Stimulated activated naive CD8-positive, alpha-beta T cell treated with anti-CD3 and anti-CD28 coated beads, Interleukin-15, Interleukin-2, amounts not matched to agents 100 ng/mL and 50 ng/mL, for 24 hours (primary cell): ENCODE measurements around the gene FLII.

Experiments used
- H3K27ac Mint-ChIP-seq: one replicate; pipeline ENCODE4 v1.8.0; 2021; ENCODE audit warnings: mild to moderate bottlenecking, mixed read lengths
- H3K27me3 Mint-ChIP-seq: one replicate; pipeline ENCODE4 v1.8.0; 2021; ENCODE audit warnings: mixed read lengths
- H3K36me3 Mint-ChIP-seq: one replicate; pipeline ENCODE4 v1.8.0; 2021; ENCODE audit warnings: low read depth, mixed read lengths
- H3K4me1 Mint-ChIP-seq: one replicate; pipeline ENCODE4 v1.8.0; 2021; ENCODE audit warnings: low read depth, mixed read lengths
- H3K4me3 Mint-ChIP-seq: one replicate; pipeline ENCODE4 v1.8.0; 2021; ENCODE audit warnings: mild to moderate bottlenecking, mixed read lengths
- H3K9me3 Mint-ChIP-seq: one replicate; pipeline ENCODE4 v1.8.0; 2021; ENCODE audit warnings: mixed read lengths

Gene FLII

DNA sequence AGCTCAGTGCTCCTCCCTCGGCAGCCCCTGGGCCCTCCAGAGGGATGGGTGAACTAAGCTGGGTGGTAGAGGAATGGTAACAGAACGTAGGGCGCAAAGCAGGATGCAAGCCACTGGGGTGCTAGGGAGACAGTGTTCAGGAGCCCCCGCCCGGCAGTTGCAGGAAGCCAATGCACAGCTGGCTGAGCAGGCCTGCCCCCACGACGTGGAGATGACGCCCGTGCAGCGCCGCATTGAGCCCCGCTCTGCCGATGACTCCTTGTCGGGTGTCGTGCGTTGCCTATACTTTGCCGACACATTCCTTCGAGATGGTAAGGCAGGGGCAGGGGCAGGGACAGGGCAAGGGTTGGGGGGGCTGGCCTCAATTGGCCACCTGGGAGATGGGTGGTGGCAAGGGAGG, 20.2 kb downstream of the FLII start:
- peaks cover 4% of the 10 kb centered on the region for H3K36me3 Mint-ChIP-seq
- H3K9me3 Mint-ChIP-seq, result no peaks in the 10 kb centered on the region
- peaks cover 13% of the 10 kb centered on the region for H3K4me1 Mint-ChIP-seq
- H3K27me3 Mint-ChIP-seq, result no peaks in the 10 kb centered on the region
- H3K4me3 Mint-ChIP-seq, result no peak overlapping the region
- no peak overlapping the region for H3K27ac Mint-ChIP-seq

DNA sequence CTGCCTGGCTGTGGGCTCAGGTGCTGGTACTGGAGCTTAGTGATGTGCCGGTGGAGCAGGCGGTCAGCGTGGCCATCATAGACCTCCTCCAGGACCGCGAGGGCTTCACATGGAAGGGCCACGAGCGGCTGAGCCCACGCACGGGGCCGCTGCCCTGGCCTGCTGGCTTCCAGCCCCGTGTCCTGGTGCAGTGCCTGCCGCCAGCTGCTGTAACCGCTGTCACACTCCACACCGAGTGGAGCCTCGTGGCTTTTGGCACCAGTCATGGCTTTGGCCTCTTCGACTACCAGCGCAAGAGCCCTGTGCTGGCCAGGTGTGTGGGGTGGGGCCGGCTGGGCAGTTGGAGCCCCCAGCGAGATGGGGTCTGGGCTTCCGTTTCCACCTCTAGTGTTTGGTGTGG, 21.1 kb downstream of the FLII start:
- Mint-ChIP-seq H3K27ac (no peak overlapping the region), H3K4me1 (peaks cover 13% of the 10 kb centered on the region), H3K9me3 (no peaks in the 10 kb centered on the region), H3K4me3 (no peak overlapping the region), H3K27me3 (no peaks in the 10 kb centered on the region), H3K36me3 (peaks cover 4% of the 10 kb centered on the region)

DNA sequence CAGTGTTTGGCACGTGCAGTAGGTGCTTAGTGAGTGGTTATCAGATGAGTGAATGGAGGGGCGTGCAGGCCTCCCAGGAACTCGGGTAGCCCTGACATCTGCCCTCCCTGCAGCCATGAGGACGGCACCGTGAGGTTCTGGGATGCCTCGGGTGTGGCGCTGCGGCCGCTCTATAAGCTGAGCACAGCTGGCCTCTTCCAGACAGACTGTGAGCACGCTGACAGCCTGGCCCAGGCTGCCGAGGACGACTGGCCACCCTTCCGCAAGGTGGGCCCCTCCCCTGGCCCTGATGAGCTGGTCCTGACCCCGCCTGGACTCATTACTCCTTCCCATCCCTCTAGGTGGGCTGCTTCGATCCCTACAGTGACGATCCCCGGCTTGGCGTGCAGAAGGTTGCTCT, 22.0 kb downstream of the FLII start:
- Mint-ChIP-seq H3K4me1 (peaks cover 13% of the 10 kb centered on the region), H3K4me3 (no peak overlapping the region), H3K9me3 (no peaks in the 10 kb centered on the region), H3K27me3 (no peaks in the 10 kb centered on the region), H3K27ac (peak overlapping the region; percentile 82), H3K36me3 (peaks cover 4% of the 10 kb centered on the region)

GRCh38 chr17:18235743-18236256, 22.7 kb downstream of the FLII start:
- H3K36me3 Mint-ChIP-seq, result peaks cover 4% of the 10 kb centered on the region
- no peaks in the 10 kb centered on the region for H3K27me3 Mint-ChIP-seq
- no peak overlapping the region for H3K4me3 Mint-ChIP-seq
- H3K4me1 Mint-ChIP-seq, result peaks cover 13% of the 10 kb centered on the region
- H3K9me3 Mint-ChIP-seq, result no peaks in the 10 kb centered on the region
- peak overlapping the region; percentile 82 for H3K27ac Mint-ChIP-seq

GRCh38 chr17:18234853-18235380, 23.6 kb downstream of the FLII start:
- Mint-ChIP-seq H3K4me3 (no peak overlapping the region), H3K27me3 (no peaks in the 10 kb centered on the region), H3K27ac (peak overlapping the region; percentile 82), H3K9me3 (no peaks in the 10 kb centered on the region), H3K4me1 (peaks cover 13% of the 10 kb centered on the region), H3K36me3 (peaks cover 4% of the 10 kb centered on the region)

DNA sequence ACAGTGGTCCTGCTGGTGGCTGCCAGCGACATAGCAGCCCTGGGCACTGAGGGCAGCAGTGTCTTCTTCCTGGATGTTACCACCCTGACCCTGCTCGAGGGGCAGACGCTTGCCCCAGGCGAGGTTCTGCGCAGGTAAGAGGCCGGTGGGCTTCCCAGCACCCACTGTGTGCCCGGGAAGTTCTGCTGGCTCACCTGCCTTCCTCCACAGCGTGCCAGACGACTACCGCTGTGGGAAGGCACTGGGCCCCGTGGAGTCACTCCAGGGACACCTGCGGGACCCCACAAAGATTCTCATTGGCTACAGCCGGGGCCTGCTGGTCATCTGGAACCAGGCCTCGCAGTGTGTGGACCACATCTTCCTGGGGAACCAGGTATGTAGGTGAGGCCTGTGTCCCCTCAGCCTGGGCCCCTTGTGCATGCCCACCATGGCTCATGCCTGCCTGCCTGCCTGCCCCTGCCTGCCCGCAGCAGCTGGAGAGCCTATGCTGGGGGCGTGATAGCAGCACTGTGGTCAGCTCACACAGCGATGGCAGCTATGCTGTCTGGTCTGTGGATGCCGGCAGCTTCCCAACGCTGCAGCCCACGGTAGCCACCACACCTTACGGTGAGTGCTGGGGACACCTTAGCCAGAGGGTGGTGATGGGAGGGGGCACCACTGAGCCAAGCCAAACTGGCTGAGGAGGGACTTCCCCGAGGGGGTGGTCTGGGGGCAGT, 24.6 kb downstream of the FLII start:
- H3K27me3 Mint-ChIP-seq, result no peaks in the 10 kb centered on the region

DNA sequence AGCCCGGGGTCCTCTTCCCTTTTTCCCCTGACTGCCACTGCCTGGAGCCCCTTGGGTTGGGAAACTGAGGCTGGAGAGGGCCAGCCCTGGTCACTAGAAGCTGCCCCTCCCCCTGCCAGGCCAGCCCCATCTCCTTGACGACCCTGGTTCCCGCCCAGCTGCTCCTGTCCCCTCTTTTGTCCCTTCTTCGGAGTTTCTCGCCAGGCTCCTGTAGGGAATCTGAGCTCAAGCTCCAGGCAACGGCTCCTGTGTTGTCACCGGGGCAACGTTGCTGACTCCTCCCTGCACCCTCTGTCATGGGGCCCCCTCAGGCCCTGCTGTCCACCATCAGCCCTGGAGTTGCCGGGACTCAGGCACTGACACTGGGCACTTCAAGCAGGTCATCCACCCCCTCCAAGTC, 27.4 kb downstream of the FLII start:
- Mint-ChIP-seq H3K36me3 (no peaks in the 10 kb centered on the region), H3K27ac (no peak overlapping the region), H3K9me3 (no peaks in the 10 kb centered on the region), H3K27me3 (no peaks in the 10 kb centered on the region), H3K4me3 (no peak overlapping the region), H3K4me1 (peaks cover 23% of the 10 kb centered on the region)

More for the DNA sequence above, 24.6 kb downstream of the FLII start:
- Mint-ChIP-seq H3K27ac (no peak overlapping the region), H3K36me3 (no peaks in the 10 kb centered on the region), H3K9me3 (no peaks in the 10 kb centered on the region), H3K4me3 (no peak overlapping the region), H3K4me1 (peaks cover 13% of the 10 kb centered on the region)

GRCh38 chr17:18230288-18231141, 28.0 kb downstream of the FLII start:
- H3K27ac Mint-ChIP-seq, result no peak overlapping the region

GRCh38 chr17:18229771-18230170, 28.8 kb downstream of the FLII start:
- H3K27ac Mint-ChIP-seq, result no peak overlapping the region
- H3K4me1 Mint-ChIP-seq, result peaks cover 18% of the 10 kb centered on the region
- no peaks in the 10 kb centered on the region for H3K9me3 Mint-ChIP-seq
- H3K4me3 Mint-ChIP-seq, result no peak overlapping the region
- H3K27me3 Mint-ChIP-seq, result no peaks in the 10 kb centered on the region
- H3K36me3 Mint-ChIP-seq, result no peaks in the 10 kb centered on the region

More at GRCh38 chr17:18230288-18231141, 28.0 kb downstream of the FLII start:
- Mint-ChIP-seq H3K4me1 (peaks cover 20% of the 10 kb centered on the region), H3K36me3 (no peaks in the 10 kb centered on the region), H3K27me3 (no peaks in the 10 kb centered on the region), H3K9me3 (no peaks in the 10 kb centered on the region), H3K4me3 (no peak overlapping the region)

GRCh38 chr17:18229254-18229653, 29.3 kb downstream of the FLII start:
- no peaks in the 10 kb centered on the region for H3K9me3 Mint-ChIP-seq
- H3K4me1 Mint-ChIP-seq, result peaks cover 19% of the 10 kb centered on the region
- no peaks in the 10 kb centered on the region for H3K27me3 Mint-ChIP-seq
- H3K27ac Mint-ChIP-seq, result no peak overlapping the region
- no peak overlapping the region for H3K4me3 Mint-ChIP-seq
- H3K36me3 Mint-ChIP-seq, result no peaks in the 10 kb centered on the region

- no peak overlapping the region for H3K27ac Mint-ChIP-seq
- no peaks in the 10 kb centered on the region for H3K36me3 Mint-ChIP-seq
- no peak overlapping the region for H3K4me3 Mint-ChIP-seq
- no peaks in the 10 kb centered on the region for H3K9me3 Mint-ChIP-seq
- H3K27me3 Mint-ChIP-seq, result no peaks in the 10 kb centered on the region
- peaks cover 19% of the 10 kb centered on the region for H3K4me1 Mint-ChIP-seq
These were observed 30.3 kb downstream of the FLII start for GRCh38 chr17:18228176-18228682.

DNA sequence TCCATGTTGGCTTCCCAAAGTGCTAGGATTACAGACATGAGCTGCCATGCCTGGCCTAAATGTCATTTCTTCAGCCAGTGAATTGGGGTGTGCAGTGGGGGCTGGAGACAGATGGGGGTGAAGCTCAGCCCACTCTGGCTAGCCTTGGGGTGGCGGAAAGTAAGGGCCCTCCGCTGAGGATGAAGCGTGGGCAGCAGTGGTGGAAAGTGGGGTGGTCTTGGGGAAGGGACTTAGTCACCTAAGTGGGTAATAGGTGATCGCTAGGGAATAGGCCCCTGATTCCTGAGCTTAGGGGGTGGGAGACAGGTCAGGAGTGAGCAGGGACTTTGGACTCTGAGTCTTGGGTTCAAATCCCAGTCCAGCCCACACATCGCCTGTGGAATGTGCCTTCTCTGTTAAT, 30.9 kb downstream of the FLII start:
- no peaks in the 10 kb centered on the region for H3K27me3 Mint-ChIP-seq
- H3K4me3 Mint-ChIP-seq, result no peak overlapping the region
- peak overlapping the region; percentile 40 for H3K27ac Mint-ChIP-seq
- no peaks in the 10 kb centered on the region for H3K9me3 Mint-ChIP-seq
- no peaks in the 10 kb centered on the region for H3K36me3 Mint-ChIP-seq
- H3K4me1 Mint-ChIP-seq, result peaks cover 19% of the 10 kb centered on the region

DNA sequence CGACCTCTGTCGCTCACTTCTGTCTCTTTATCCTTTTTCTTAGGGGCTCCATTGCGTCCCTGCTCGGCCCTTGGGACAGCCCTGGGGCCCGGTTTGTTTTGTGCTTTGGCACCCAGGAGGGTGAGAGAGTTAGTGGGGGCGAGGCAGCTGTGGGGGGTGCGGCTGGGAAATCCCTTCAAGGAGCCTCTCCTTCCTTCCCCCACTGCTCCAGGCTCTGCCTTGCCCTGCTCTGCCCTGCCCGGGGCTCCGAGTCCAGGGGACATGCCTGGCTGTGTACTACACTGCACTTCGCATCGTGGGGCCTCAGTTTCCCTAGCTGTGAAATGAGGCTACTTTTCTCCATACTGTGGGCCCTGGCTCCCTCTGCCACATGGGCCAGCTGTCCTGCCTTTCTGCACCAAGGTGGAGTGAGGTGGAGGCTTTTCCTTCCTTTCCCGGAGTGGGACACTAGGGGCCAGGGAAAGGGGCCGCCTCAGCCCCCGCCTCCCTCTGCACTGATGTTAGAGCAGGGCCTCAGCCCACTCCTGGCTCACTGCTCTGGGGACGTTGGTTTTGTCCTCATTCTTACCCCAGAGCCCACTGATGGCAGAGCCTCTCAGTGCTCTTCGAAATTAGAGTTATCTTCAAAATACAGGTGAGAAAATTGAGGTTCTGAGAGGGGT, 32.1 kb downstream of the FLII start:
- no peaks in the 10 kb centered on the region for H3K36me3 Mint-ChIP-seq
- H3K27me3 Mint-ChIP-seq, result no peaks in the 10 kb centered on the region
- no peaks in the 10 kb centered on the region for H3K9me3 Mint-ChIP-seq
- H3K27ac Mint-ChIP-seq, result peak overlapping the region; percentile 96
- H3K4me1 Mint-ChIP-seq, result peaks cover 19% of the 10 kb centered on the region
- peak overlapping the region; percentile 97 for H3K4me3 Mint-ChIP-seq

- H3K4me1 Mint-ChIP-seq, result peaks cover 19% of the 10 kb centered on the region
- H3K27me3 Mint-ChIP-seq, result no peaks in the 10 kb centered on the region
- peak overlapping the region; percentile 96 for H3K27ac Mint-ChIP-seq
- no peaks in the 10 kb centered on the region for H3K36me3 Mint-ChIP-seq
- H3K9me3 Mint-ChIP-seq, result no peaks in the 10 kb centered on the region
- H3K4me3 Mint-ChIP-seq, result peak overlapping the region; percentile 97
These were observed 32.8 kb downstream of the FLII start for GRCh38 chr17:18225642-18226283.
